ENCODE data around the gene CRYL1. TPM values are rescaled to one million over a fixed set of nuclear protein-coding genes. Genes with fewer than 3 reads are reported as not detected.

CRYL1 gene
- total and polyA plus RNA-seq, 2 of the 8 experiments (the other 6 are each of a cell fraction or from before 2014, with no cell fraction given) = 1.9 to 6.4 TPM

- FAIRE-seq (no peak), DNase-seq (ENCODE audit: low read depth in 1 of 2, low spot score in 2 of 2) (peak in 1 of 2 experiments; percentile 24)
- no peak overlapping the region for H2BK12ac ChIP-seq (ENCODE audit: low read depth, low read length)
- 96% methylated on average over 5 of the region's 5 CpGs; no CpG with 5 or more reads in 1 of the 2 experiments for WGBS, 2 experiments (ENCODE audit: extremely low coverage in 1 of 2, insufficient coverage in 1 of 2, insufficient read length in 1 of 2, insufficient replicate concordance in 2 of 2, low coverage in 1 of 2, low lambda C conversion rate in 2 of 2, missing lambda C conversion rate in 1 of 2)
- peaks cover 19% of the 10 kb centered on the region for H3K23me2 ChIP-seq (ENCODE audit: low read depth, low read length)
- H3K27ac ChIP-seq (ENCODE audit: low read depth, low read length) = no peak overlapping the region
- no peaks in the 10 kb centered on the region; a peak in 1 of 7 replicates for H3K4me1 ChIP-seq (replicated peaks in 1 of 4; ENCODE audit: control insufficient read depth in 3 of 4, insufficient read depth in 4 of 4, low read length in 3 of 4)
- H2BK15ac ChIP-seq (ENCODE audit: low read length) = no peak overlapping the region
- no peak overlapping the region for H3K4ac ChIP-seq (replicated peaks; ENCODE audit: insufficient read length, low read depth, low read length)
- no peak overlapping the region for H3K18ac ChIP-seq (ENCODE audit: extremely low read depth, low read length)
- no peak overlapping the region for H2BK120ac ChIP-seq (replicated peaks; ENCODE audit: low read depth, low read length)
- H3K36me3 ChIP-seq (ENCODE audit: control insufficient read depth in 2 of 4, insufficient read depth in 4 of 4, low read length in 3 of 4) = no peaks in the 10 kb centered on the region; a peak in 1 of 8 replicates
- no peak overlapping the region for H2BK5ac ChIP-seq (ENCODE audit: low read depth, low read length)
- H3K9me3 ChIP-seq (ENCODE audit: insufficient read depth in 2 of 2, low read depth in 1 of 2, low read length in 1 of 2) = no peaks in the 10 kb centered on the region
- H4K8ac ChIP-seq (ENCODE audit: extremely low read depth, insufficient read depth, low read length) = no peak overlapping the region
- no peak overlapping the region for H3K9ac ChIP-seq (replicated peaks in 1 of 4; ENCODE audit: extremely low read depth in 1 of 4, low read depth in 3 of 4, low read length in 3 of 4)
- no peaks in the 10 kb centered on the region for H3K79me1 ChIP-seq (ENCODE audit: low read depth, low read length)
- H2AK5ac ChIP-seq (ENCODE audit: low read depth, low read length) = no peak overlapping the region
- H4K91ac ChIP-seq (replicated peaks; ENCODE audit: insufficient read length, low read length) = no peak overlapping the region
- ChIA-PET CTCF (ENCODE audit: partially characterized antibody) (interaction anchor here (0.7 to 1.1 kb wide), 2 partner anchors 12 to 24 kb away, joined by 3 read pairs; no protein-coding TSS in a partner anchor), POLR2A (ENCODE audit: partially characterized antibody) (no interaction called here)
- no peak overlapping the region for H3K4me3 ChIP-seq (ENCODE audit: extremely low read depth in 1 of 4, insufficient read depth in 2 of 4, low read depth in 3 of 4, low read length in 4 of 4)
- H2AFZ ChIP-seq (ENCODE audit: low read length) = no peak overlapping the region
- H4K20me1 ChIP-seq (replicated peaks in 1 of 2; ENCODE audit: control insufficient read depth in 1 of 2, insufficient read depth in 2 of 2, low read length in 2 of 2) = peaks cover 0 to 15% of the 10 kb centered on the region in 2 experiments
- H3K56ac ChIP-seq (replicated peaks; ENCODE audit: insufficient read length, low read depth, low read length) = no peak overlapping the region
- H3K14ac ChIP-seq (ENCODE audit: insufficient read length) = no peak overlapping the region
- H3K27me3 ChIP-seq (replicated peaks in 1 of 4; ENCODE audit: control insufficient read depth in 3 of 4, extremely low read depth in 1 of 4, insufficient read depth in 3 of 4, low read length in 3 of 4) = no peaks in the 10 kb centered on the region; a peak in 1 of 7 replicates
- H3K4me2 ChIP-seq (ENCODE audit: insufficient read depth in 1 of 2, low read depth in 2 of 2, low read length in 2 of 2) = no peak overlapping the region
- no peak overlapping the region for H3K23ac ChIP-seq (ENCODE audit: insufficient read length)
- no peak overlapping the region for H2BK20ac ChIP-seq (ENCODE audit: low read length)
- H3K79me2 ChIP-seq (ENCODE audit: control insufficient read depth in 1 of 2, insufficient read depth in 2 of 2, low read length in 2 of 2) = no peaks in the 10 kb centered on the region
- H4K5ac ChIP-seq (ENCODE audit: insufficient read length, low read depth, low read length) = no peak overlapping the region
- TF ChIP-seq SIRT6 (IDR thresholded peaks at IDR 0.05; ENCODE audit: low read length) (no peak), JUN (IDR thresholded peaks at IDR 0.05; ENCODE audit: low read depth, low read length) (no peak), KDM5A (IDR thresholded peaks at IDR 0.05; ENCODE audit: low read length) (no peak), SUZ12 (IDR thresholded peaks at IDR 0.05; ENCODE audit: low read length) (no peak), NANOG (IDR thresholded peaks at IDR 0.05; ENCODE audit: insufficient read depth, low read depth, low read length, poor library complexity, severe bottlenecking) (no peak), MAFK (IDR thresholded peaks at IDR 0.05; ENCODE audit: low read depth, low read length) (no peak), CHD1 (IDR thresholded peaks at IDR 0.05; ENCODE audit: low read depth, low read length) (no peak), CTBP2 (IDR thresholded peaks at IDR 0.05; ENCODE audit: borderline replicate concordance, insufficient read depth, insufficient read length, low read length) (no peak), SP1 (IDR thresholded peaks at IDR 0.05; ENCODE audit: low read depth, low read length) (no peak), CREB1 (IDR thresholded peaks at IDR 0.05) (no peak), ASH2L (IDR thresholded peaks at IDR 0.05; ENCODE audit: low read length) (no peak), RNF2 (IDR thresholded peaks at IDR 0.05; ENCODE audit: borderline replicate concordance, low read depth, low read length, missing control alignments, poor library complexity, severe bottlenecking) (no peak), GABPA (IDR thresholded peaks at IDR 0.05; ENCODE audit: borderline replicate concordance, insufficient read depth, low read length) (no peak), CBX5 (IDR thresholded peaks at IDR 0.05; ENCODE audit: low read depth, low read length) (no peak), CHD2 (IDR thresholded peaks at IDR 0.05; ENCODE audit: low read length) (no peak)
Measured at GRCh38 chr13:20397896-20398295, 127.8 kb downstream of the CRYL1 start.
